ENCODE results near the gene TRNAU1AP.

DNA sequence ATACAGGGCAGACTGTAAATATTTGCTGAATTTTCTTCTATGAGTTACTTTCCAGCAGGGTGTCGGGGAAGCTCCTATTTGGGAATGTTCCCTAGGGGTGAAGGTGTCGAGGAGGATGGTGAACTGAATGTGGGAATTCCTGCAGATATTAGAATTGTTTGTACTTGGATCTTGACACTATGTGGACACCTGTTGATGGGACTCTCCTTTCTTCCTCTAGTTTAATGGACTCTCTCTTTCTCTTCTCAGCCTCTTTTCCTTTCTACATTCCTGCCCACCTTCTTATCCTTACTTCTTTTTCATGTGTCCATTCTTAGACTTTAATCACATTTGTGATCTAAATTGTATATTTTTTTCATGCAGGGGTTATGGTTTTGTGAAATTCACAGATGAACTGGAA lies 14.0 kb downstream of the TRNAU1AP start:
- TF ChIP-seq, protein P1, sequence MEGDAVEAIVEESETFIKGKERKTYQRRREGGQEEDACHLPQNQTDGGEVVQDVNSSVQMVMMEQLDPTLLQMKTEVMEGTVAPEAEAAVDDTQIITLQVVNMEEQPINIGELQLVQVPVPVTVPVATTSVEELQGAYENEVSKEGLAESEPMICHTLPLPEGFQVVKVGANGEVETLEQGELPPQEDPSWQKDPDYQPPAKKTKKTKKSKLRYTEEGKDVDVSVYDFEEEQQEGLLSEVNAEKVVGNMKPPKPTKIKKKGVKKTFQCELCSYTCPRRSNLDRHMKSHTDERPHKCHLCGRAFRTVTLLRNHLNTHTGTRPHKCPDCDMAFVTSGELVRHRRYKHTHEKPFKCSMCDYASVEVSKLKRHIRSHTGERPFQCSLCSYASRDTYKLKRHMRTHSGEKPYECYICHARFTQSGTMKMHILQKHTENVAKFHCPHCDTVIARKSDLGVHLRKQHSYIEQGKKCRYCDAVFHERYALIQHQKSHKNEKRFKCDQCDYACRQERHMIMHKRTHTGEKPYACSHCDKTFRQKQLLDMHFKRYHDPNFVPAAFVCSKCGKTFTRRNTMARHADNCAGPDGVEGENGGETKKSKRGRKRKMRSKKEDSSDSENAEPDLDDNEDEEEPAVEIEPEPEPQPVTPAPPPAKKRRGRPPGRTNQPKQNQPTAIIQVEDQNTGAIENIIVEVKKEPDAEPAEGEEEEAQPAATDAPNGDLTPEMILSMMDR (IDR thresholded peaks at IDR 0.05) = no peak
- TF ChIP-seq POLR2A (IDR thresholded peaks at IDR 0.05) = no peak
